ENCODE data around the gene CP.
"Not testable (repeated sequence)": the region's sequence is repeated elsewhere in the genome, so short reads cannot be mapped to it uniquely, and the experiment has no call there.

Gene CP

DNA sequence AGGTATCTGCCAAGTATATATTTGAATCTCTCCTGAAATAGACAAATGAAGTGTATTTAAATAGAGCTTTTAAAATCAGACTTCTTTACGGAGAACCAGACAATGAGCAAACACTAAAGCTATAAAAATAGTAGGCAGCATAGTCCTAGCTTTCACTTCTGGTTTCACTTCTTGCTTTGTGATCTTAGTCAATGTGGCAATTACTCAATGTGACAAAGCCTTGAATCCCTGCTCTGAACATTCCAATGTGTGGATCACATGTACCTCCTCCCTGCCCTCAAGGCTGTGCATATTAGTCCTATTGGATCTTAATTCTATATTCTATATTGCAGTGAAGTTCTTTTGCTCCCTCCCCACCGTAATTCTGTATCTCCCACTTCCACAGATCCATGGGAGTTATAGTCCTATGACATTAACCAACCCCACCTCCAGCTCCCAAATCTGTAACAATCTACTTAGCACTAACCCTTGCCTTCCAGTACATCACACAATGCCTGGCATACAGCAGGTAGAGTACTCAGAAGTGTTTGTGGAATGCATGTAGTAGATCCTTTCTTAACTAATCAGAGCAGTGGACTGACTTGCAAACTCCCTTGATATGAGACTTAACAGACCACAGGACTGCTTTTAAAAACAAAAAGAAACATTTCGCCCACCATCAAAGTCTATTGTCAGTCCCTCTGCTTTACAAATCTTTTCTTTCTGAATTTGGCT lies 24.3 kb upstream of the CP start:
- DNase-seq (ENCODE audit: low spot score in 2 of 2) (no peak), ATAC-seq (replicated peaks; ENCODE audit: extremely low read depth, poor library complexity, severe bottlenecking) (no peak)
- peaks cover 3% of the 10 kb centered on the region for H3K36me3 Mint-ChIP-seq (ENCODE audit: insufficient read depth)
- peaks cover 11% of the 10 kb centered on the region for H3K4me1 Mint-ChIP-seq
- H3K27ac Mint-ChIP-seq (ENCODE audit: low read depth): no peak overlapping the region
- no peaks in the 10 kb centered on the region for H3K27me3 Mint-ChIP-seq
- H3K9me3 Mint-ChIP-seq: no peaks in the 10 kb centered on the region
- H3K4me3 Mint-ChIP-seq: no peak overlapping the region

DNA sequence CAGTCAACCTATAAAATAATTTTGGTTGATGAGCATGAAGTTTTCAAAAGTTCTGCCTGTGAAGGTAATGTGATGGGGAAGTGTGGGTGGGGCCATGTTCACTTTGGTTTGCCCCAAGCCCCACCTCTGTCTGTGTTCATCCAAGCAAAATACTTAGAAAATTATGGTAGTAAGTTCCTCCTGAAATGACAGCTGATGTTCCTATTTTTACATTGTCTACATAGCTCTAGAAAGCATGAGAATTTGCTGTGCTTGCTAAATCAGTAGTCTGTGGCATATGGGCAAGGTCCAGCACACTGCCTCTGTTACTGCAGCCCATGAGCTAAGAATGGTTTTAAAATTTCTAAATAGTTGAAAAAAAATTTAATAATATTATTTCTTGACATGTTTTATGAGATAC lies 21.9 kb upstream of the CP start:
- ATAC-seq (replicated peaks; ENCODE audit: extremely low read depth, poor library complexity, severe bottlenecking) (no peak), DNase-seq (ENCODE audit: low spot score in 2 of 2) (no peak)
- no peak overlapping the region for H3K27ac Mint-ChIP-seq (ENCODE audit: low read depth)
- H3K9me3 Mint-ChIP-seq: no peaks in the 10 kb centered on the region
- no peak overlapping the region for H3K4me3 Mint-ChIP-seq
- H3K4me1 Mint-ChIP-seq: peaks cover 11% of the 10 kb centered on the region
- peaks cover 3% of the 10 kb centered on the region for H3K36me3 Mint-ChIP-seq (ENCODE audit: insufficient read depth)
- no peaks in the 10 kb centered on the region for H3K27me3 Mint-ChIP-seq

DNA sequence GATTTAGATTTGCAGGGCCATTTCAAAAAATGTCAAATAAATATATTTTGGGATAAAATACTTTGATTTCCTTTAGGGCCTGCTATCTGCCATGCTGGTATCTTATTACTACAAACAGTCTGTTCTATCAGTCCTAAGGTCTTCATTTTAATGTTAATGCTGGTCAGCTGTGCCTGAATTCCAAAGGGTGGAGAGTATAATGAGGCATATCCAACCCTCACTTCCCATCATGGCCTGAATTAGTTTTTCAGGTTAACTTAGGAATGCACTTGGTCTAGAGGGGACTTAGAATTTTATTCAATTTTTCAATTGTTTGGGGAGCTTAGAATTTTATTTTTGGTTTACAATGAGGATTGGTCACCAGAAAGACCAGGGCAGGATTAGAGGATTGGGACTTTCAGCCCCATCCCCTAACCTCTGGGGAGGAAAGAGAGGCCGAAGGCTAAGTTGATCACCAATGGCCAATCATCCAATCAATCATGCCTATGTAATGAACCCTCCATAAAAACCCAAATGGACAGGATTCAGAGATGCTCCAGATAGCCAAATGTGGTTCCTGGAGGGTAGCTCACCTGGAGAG lies 17.8 kb upstream of the CP start:
- H3K4me1 Mint-ChIP-seq: no peaks in the 10 kb centered on the region
- H3K9me3 Mint-ChIP-seq: no peaks in the 10 kb centered on the region
- no peak overlapping the region for H3K27ac Mint-ChIP-seq (ENCODE audit: low read depth)
- ATAC-seq (replicated peaks; ENCODE audit: extremely low read depth, poor library complexity, severe bottlenecking) (no peak), DNase-seq (ENCODE audit: low spot score in 2 of 2) (no peak)
- H3K4me3 Mint-ChIP-seq: no peak overlapping the region
- no peaks in the 10 kb centered on the region for H3K36me3 Mint-ChIP-seq (ENCODE audit: insufficient read depth)
- peaks cover 12% of the 10 kb centered on the region for H3K27me3 Mint-ChIP-seq

DNA sequence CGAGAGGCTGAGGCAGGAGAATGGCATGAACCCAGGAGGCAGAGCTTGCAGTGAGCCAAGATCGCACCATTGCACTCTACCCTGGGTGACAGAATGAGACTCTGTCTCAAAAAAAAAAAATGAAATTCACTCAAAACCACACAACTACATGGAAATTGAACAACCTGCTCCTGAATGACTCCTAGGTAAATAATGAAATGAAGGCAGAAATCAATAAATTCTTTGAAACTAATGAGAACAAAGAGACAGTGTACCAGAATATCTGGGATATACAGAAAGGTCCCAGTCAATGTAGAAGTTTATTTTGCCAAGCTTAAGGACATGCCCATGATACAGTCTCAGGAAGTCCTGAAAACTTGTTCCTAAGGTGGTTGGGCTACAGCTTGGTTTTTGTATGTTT lies 16.6 kb upstream of the CP start:
- peaks cover 12% of the 10 kb centered on the region for H3K27me3 Mint-ChIP-seq
- not testable (repeated sequence) for H3K9me3 Mint-ChIP-seq; H3K4me1 Mint-ChIP-seq; H3K36me3 Mint-ChIP-seq (ENCODE audit: insufficient read depth); ATAC-seq (replicated peaks; ENCODE audit: extremely low read depth, poor library complexity, severe bottlenecking); H3K4me3 Mint-ChIP-seq; H3K27ac Mint-ChIP-seq (ENCODE audit: low read depth); DNase-seq (ENCODE audit: low spot score in 2 of 2)

DNA sequence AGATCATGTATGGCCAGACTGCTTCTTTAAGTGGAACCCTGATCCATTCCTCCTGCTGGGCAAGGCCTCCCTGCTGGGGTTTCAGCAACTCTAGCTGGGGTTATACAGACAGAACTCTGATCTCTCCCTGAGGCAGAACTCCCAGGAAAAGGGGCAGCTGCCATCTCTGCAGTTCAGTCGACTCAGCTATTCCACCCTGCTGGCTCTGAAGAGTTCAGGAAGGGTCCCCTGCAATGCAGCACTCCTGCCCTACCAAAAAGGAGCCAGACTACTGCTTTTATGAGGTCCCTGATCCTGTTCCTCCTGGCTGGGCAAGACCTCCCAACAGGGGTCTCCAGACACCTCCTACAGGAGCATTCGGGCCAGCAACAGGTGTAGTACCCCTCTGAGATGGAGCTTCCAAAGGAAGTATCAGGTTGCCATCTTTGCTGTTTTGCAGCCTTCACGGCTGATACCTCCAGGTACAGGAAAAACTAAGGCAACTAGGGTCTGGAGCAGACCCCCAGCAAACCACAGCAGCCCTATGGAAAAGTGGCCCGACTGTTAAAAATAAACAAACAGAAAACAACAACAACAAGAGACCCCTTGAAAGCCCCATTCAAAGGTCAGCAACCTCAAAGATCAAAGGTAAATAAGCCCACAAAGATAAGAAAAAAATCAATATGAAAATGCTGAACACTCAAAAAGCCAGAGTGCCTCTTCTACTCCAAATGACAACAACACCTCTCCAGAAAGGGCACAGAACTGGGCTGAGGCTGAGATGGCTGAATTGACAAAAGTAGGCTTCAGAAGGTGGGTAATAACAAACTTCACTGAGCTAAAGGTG lies 14.2 kb upstream of the CP start:
- Mint-ChIP-seq H3K27me3 (peaks cover 12% of the 10 kb centered on the region), H3K36me3 (ENCODE audit: insufficient read depth) (no peaks in the 10 kb centered on the region), H3K9me3 (no peaks in the 10 kb centered on the region), H3K27ac (ENCODE audit: low read depth) (no peak overlapping the region), H3K4me3 (no peak overlapping the region), H3K4me1 (no peaks in the 10 kb centered on the region)
- DNase-seq (ENCODE audit: low spot score in 2 of 2): no peak
- no peak for ATAC-seq (replicated peaks; ENCODE audit: extremely low read depth, poor library complexity, severe bottlenecking)

DNA sequence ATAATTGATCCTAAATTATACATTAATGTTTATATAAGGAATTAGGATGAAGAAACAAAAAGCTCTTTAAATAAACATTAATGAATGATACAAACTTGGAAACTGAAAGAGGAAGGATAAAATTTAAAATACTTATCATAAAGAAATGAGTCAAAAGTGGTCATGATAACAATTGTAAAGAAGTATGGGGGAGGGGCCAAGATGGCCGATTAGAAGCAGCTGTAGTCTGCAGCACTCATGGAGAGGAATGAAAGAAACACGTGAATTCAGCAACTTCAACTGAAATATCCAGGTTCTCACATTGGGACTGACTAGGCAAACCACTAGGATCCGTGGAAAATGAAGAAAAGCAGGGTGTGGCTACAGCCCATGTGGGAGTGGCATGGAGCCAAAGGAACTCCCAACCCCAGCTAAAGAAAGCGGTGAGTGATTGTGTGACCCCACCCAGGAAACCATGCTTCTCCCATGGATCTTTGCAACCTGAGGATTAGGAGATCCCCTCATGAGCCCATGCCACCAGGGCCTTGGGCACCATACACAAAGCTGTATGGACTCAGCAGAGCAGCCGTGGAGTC lies 13.1 kb upstream of the CP start:
- ATAC-seq (replicated peaks; ENCODE audit: extremely low read depth, poor library complexity, severe bottlenecking): no peak
- Mint-ChIP-seq H3K27me3 (peaks cover 12% of the 10 kb centered on the region), H3K4me1 (no peaks in the 10 kb centered on the region), H3K27ac (ENCODE audit: low read depth) (no peak overlapping the region), H3K36me3 (ENCODE audit: insufficient read depth) (no peaks in the 10 kb centered on the region), H3K4me3 (no peak overlapping the region), H3K9me3 (no peaks in the 10 kb centered on the region)
- DNase-seq (ENCODE audit: low spot score in 2 of 2): no peak

DNA sequence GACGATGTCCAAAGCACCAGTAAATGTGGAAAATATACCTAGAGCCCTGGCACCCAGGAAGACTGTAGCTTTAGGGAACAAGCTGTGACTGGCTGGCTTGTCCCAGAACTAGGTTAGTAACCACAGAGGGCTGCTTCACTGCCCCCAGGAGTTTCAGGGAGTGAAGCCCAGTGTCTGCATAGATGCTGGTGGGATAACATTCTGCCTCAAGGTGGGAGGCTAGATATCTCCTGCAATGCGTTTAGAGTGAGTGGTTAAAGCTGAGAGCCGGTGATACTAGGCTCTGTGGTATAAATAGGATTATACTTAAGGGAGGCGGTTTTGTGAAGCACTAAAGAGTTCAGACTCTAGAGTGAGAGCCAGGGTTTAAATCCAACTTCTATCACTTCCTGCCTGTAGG lies 11.7 kb upstream of the CP start:
- Mint-ChIP-seq H3K27me3 (peaks cover 12% of the 10 kb centered on the region), H3K27ac (ENCODE audit: low read depth) (no peak overlapping the region), H3K4me3 (no peak overlapping the region), H3K36me3 (ENCODE audit: insufficient read depth) (no peaks in the 10 kb centered on the region), H3K9me3 (no peaks in the 10 kb centered on the region), H3K4me1 (no peaks in the 10 kb centered on the region)
- ATAC-seq (replicated peaks; ENCODE audit: extremely low read depth, poor library complexity, severe bottlenecking) (no peak), DNase-seq (ENCODE audit: low spot score in 2 of 2) (no peak)

DNA sequence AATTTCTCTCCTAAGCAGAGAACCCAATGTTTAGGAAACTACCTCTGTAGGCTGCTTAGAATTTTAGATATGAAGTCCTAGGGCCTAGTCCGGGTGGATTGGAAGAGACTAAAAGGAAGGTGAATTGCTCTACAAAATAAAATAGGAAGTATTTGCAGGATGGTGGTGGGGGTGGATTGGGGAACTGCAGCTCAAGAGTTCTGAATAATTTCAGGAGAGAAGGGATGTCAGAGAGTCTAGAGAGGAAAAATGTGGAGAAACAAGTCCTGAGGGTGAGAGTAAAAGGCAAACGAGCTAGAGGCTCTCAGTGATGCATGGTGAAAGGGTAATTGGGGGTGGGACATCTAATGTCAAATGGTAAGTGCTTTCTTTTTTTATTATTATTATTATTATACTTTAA lies 10.2 kb upstream of the CP start:
- Mint-ChIP-seq H3K9me3 (no peaks in the 10 kb centered on the region), H3K36me3 (ENCODE audit: insufficient read depth) (no peaks in the 10 kb centered on the region), H3K4me3 (no peak overlapping the region), H3K27ac (ENCODE audit: low read depth) (no peak overlapping the region), H3K27me3 (peaks cover 10% of the 10 kb centered on the region), H3K4me1 (no peaks in the 10 kb centered on the region)
- no peak for DNase-seq (ENCODE audit: low spot score in 2 of 2)
- no peak for ATAC-seq (replicated peaks; ENCODE audit: extremely low read depth, poor library complexity, severe bottlenecking)

DNA sequence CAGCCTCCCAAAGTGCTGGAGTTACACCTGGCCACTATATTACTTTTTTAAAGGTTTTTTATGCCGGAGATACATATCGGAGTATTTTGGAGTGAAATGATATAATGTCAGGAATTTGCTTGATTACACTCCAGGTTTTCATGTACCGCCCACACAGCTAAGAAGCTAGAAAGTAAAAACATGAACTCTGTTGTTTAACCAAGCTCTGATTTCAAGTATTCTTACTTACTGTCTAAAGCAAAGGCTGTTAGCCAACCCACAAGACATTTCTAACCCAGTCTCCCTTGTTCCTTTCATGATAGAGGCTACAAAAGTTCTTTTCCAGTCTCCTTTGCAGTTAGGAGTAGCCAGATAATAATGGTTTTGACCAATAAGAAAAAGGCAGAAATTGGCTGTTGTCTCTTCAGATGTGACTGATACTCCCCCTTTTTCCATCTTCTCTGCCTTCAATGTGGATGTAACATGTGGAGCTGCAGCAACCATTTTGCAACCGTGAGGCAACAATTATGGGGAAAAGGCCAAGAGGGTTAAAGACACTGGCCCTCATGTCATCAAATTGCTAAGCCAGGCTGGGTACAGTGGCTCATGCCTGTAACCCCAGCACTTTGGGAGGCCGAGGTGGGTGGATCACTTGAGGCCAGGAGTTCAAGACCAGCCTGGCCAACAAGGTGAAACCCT lies 6.1 kb upstream of the CP start:
- no peak for ATAC-seq (replicated peaks; ENCODE audit: extremely low read depth, poor library complexity, severe bottlenecking)
- H3K4me3 Mint-ChIP-seq: no peak overlapping the region
- H3K36me3 Mint-ChIP-seq (ENCODE audit: insufficient read depth): no peaks in the 10 kb centered on the region
- H3K27ac Mint-ChIP-seq (ENCODE audit: low read depth): no peak overlapping the region
- H3K9me3 Mint-ChIP-seq: no peaks in the 10 kb centered on the region
- peaks cover 23% of the 10 kb centered on the region for H3K4me1 Mint-ChIP-seq
- no peak for DNase-seq (ENCODE audit: low spot score in 2 of 2)
- no peaks in the 10 kb centered on the region for H3K27me3 Mint-ChIP-seq

DNA sequence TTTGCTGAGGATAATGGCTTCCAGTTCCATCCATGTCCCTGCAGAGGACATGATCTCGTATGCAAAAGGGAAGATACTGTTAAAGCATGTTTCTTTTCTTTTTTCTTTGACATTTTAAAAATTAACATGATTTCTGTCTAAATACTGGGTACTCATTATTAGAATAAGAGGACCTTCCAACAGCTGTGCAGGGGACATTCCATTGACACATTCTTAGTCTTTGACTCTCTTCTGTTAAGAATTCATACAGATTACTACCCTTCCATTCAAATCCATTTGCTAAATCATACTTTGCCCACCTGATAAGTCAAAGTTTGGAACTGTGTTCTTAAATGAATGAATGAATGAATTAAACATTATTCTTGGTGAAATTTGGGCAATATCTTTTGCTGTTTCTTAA lies 5.1 kb upstream of the CP start:
- Mint-ChIP-seq H3K27me3 (no peaks in the 10 kb centered on the region), H3K4me1 (peaks cover 23% of the 10 kb centered on the region), H3K9me3 (no peaks in the 10 kb centered on the region), H3K4me3 (no peak overlapping the region), H3K36me3 (ENCODE audit: insufficient read depth) (no peaks in the 10 kb centered on the region), H3K27ac (ENCODE audit: low read depth) (no peak overlapping the region)
- DNase-seq (ENCODE audit: low spot score in 2 of 2) (no peak), ATAC-seq (replicated peaks; ENCODE audit: extremely low read depth, poor library complexity, severe bottlenecking) (no peak)

DNA sequence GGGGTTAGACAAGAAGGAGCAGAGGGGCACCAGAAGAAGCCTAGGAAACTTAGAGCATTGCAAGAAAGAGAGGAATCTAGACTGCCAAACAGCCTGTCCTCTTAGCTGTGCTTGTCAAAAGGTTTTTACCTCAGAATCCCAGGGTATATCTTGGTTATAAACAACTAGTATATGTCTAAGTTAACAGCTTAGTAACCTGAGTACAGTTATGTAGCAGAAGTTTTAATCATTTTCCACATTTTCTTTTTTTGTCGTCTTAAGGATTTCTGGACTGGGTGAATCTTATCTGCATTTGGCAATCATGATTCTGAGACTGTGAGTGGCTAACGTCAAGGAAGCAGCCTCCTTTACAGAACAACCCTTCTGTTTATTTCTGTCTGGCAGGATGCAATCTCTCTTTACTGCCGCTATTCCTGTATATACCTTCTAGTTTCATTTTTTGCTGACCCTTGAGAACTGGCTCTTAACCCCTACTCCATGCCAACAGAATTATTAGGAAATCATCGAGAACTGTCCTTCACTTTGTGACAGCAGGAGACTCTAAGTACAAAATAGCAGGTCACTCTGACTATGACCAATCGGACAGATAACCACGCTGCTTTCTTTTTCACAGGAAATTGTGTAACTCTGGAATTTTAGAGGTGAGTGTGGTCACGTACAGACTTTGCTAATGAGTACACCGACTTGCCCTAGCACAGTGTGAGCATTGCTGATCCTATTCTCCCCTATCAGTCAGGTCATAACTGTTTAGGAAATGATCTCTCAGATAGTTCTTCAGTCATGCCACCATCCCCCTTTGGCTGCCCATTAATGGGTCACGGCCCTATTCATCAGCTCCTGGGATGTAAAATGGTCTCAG lies 3.3 kb upstream of the CP start:
- Mint-ChIP-seq H3K36me3 (ENCODE audit: insufficient read depth) (no peaks in the 10 kb centered on the region), H3K27ac (ENCODE audit: low read depth) (peak overlapping the region; percentile 65), H3K27me3 (no peaks in the 10 kb centered on the region), H3K4me3 (peak overlapping the region; percentile 66), H3K9me3 (no peaks in the 10 kb centered on the region), H3K4me1 (peaks cover 23% of the 10 kb centered on the region)
- ATAC-seq (replicated peaks; ENCODE audit: extremely low read depth, poor library complexity, severe bottlenecking) (peak; percentile 73), DNase-seq (ENCODE audit: low spot score in 2 of 2) (no peak)

DNA sequence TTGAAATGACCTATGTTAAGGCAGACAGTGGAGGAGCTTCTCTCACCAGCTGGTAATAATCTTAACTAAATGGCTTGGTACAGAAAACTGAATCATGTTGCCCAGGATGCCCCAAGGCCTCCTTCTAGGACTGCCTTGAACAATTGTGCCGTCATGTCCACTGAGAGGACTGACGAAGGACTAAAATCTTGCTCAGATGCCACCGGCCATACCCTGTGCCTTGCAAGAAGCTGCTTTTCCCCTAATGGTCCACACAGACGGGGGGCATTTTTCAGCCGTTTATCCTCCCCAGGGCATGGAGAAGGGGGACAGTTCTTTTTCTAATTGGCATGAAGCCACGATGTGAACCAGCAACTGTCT lies 1.8 kb upstream of the CP start:
- ATAC-seq (replicated peaks; ENCODE audit: extremely low read depth, poor library complexity, severe bottlenecking): no peak
- no peaks in the 10 kb centered on the region for H3K27me3 Mint-ChIP-seq
- H3K27ac Mint-ChIP-seq (ENCODE audit: low read depth): no peak overlapping the region

More for the DNA sequence above, 1.8 kb upstream of the CP start:
- Mint-ChIP-seq H3K4me1 (peaks cover 23% of the 10 kb centered on the region), H3K36me3 (ENCODE audit: insufficient read depth) (no peaks in the 10 kb centered on the region), H3K9me3 (no peaks in the 10 kb centered on the region), H3K4me3 (no peak overlapping the region)
- no peak for DNase-seq (ENCODE audit: low spot score in 2 of 2)

All from central memory CD8-positive, alpha-beta T cell (primary cell).